ENCODE measurements around the gene RASAL3.
"Not testable (repeated sequence)": the region's sequence is repeated elsewhere in the genome, so short reads cannot be mapped to it uniquely, and the experiment has no call there.

RASAL3 gene

GRCh38 chr19:15412832-15413231 lies 51.5 kb downstream of the RASAL3 start:
- H3K27me3 ChIP-seq (ENCODE audit: insufficient read depth, low read depth): no peaks in the 10 kb centered on the region
- peaks cover 46% of the 10 kb centered on the region for H3K4me1 ChIP-seq (ENCODE audit: low read depth, poor library complexity, severe bottlenecking)
- peaks cover 99% of the 10 kb centered on the region for H3K79me2 ChIP-seq (ENCODE audit: insufficient read depth, low read depth)
- TF ChIP-seq CTCF (conservative IDR thresholded peaks at IDR 0.05; ENCODE audit: low read depth, low read length): no peak
- no peak overlapping the region for H3K9ac ChIP-seq
- H3K4me3 ChIP-seq (IDR thresholded peaks at IDR 0.05; ENCODE audit: insufficient read depth, low read depth, low read length): no peak overlapping the region
- H3K36me3 ChIP-seq (ENCODE audit: insufficient read depth): no peaks in the 10 kb centered on the region
- H2AFZ ChIP-seq (ENCODE audit: low read depth): no peak overlapping the region
- H3K27ac ChIP-seq: no peak overlapping the region; the same call in 1 of the 2 replicates
- no peak overlapping the region for H3K4me2 ChIP-seq
- 0 out of 2 replicates have a peak, but pooled peaks cover 14% of the 10 kb centered on the region for H4K20me1 ChIP-seq (ENCODE audit: insufficient read depth)

- peaks cover 38% of the 10 kb centered on the region for H3K4me1 ChIP-seq (ENCODE audit: low read depth, poor library complexity, severe bottlenecking)
- H3K4me2 ChIP-seq; H3K4me3 ChIP-seq (IDR thresholded peaks at IDR 0.05; ENCODE audit: insufficient read depth, low read depth, low read length); H3K9ac ChIP-seq; H3K27me3 ChIP-seq (ENCODE audit: insufficient read depth, low read depth); H3K27ac ChIP-seq; H3K36me3 ChIP-seq (ENCODE audit: insufficient read depth); H2AFZ ChIP-seq (ENCODE audit: low read depth): not testable (repeated sequence)
- H4K20me1 ChIP-seq (ENCODE audit: insufficient read depth): peaks cover 14% of the 10 kb centered on the region; the same call in 1 of the 2 replicates
- peaks cover 99% of the 10 kb centered on the region for H3K79me2 ChIP-seq (ENCODE audit: insufficient read depth, low read depth)
Observed at GRCh38 chr19:15411351-15411750, 53.0 kb downstream of the RASAL3 start.

- no peak overlapping the region for H3K9ac ChIP-seq
- no peak overlapping the region for H3K4me2 ChIP-seq
- H3K4me3 ChIP-seq (IDR thresholded peaks at IDR 0.05; ENCODE audit: insufficient read depth, low read depth, low read length): no peak overlapping the region
- H3K27me3 ChIP-seq (ENCODE audit: insufficient read depth, low read depth): no peaks in the 10 kb centered on the region
- H4K20me1 ChIP-seq (ENCODE audit: insufficient read depth): peaks cover 11% of the 10 kb centered on the region; the same call in 1 of the 2 replicates
- no peak overlapping the region for H2AFZ ChIP-seq (ENCODE audit: low read depth)
- no peak overlapping the region for H3K27ac ChIP-seq
- no peaks in the 10 kb centered on the region for H3K36me3 ChIP-seq (ENCODE audit: insufficient read depth)
- no peak for TF ChIP-seq CTCF (conservative IDR thresholded peaks at IDR 0.05; ENCODE audit: low read depth, low read length)
- H3K79me2 ChIP-seq (ENCODE audit: insufficient read depth, low read depth): peaks cover 80% of the 10 kb centered on the region
- peaks cover 6% of the 10 kb centered on the region for H3K4me1 ChIP-seq (ENCODE audit: low read depth, poor library complexity, severe bottlenecking)
Observed at GRCh38 chr19:15404780-15405211, 59.5 kb downstream of the RASAL3 start.

GRCh38 chr19:15404097-15404779 lies 60.1 kb downstream of the RASAL3 start:
- TF ChIP-seq CTCF (conservative IDR thresholded peaks at IDR 0.05; ENCODE audit: low read depth, low read length): no peak
- H3K4me1 ChIP-seq (ENCODE audit: low read depth, poor library complexity, severe bottlenecking): peaks cover 6% of the 10 kb centered on the region
- H3K4me2 ChIP-seq: no peak overlapping the region
- no peak overlapping the region for H3K4me3 ChIP-seq (IDR thresholded peaks at IDR 0.05; ENCODE audit: insufficient read depth, low read depth, low read length)
- no peaks in the 10 kb centered on the region for H3K36me3 ChIP-seq (ENCODE audit: insufficient read depth)
- peaks cover 74% of the 10 kb centered on the region for H3K79me2 ChIP-seq (ENCODE audit: insufficient read depth, low read depth)
- no peaks in the 10 kb centered on the region for H3K27me3 ChIP-seq (ENCODE audit: insufficient read depth, low read depth)
- H3K9ac ChIP-seq: no peak overlapping the region
- no peak overlapping the region for H2AFZ ChIP-seq (ENCODE audit: low read depth)
- peaks cover 7% of the 10 kb centered on the region; the same call in 1 of the 2 replicates for H4K20me1 ChIP-seq (ENCODE audit: insufficient read depth)
- H3K27ac ChIP-seq: no peak overlapping the region

- Histone ChIP-seq H3K36me3 (ENCODE audit: insufficient read depth) (no peaks in the 10 kb centered on the region), H3K79me2 (ENCODE audit: insufficient read depth, low read depth) (peaks cover 63% of the 10 kb centered on the region)
Observed at GRCh38 chr19:15403151-15403531, 61.2 kb downstream of the RASAL3 start.

More at GRCh38 chr19:15403151-15403531, 61.2 kb downstream of the RASAL3 start:
- H3K27me3 ChIP-seq (ENCODE audit: insufficient read depth, low read depth): no peaks in the 10 kb centered on the region
- H3K4me2 ChIP-seq: no peak overlapping the region
- peaks cover 6% of the 10 kb centered on the region for H3K4me1 ChIP-seq (ENCODE audit: low read depth, poor library complexity, severe bottlenecking)
- H3K9ac ChIP-seq: no peak overlapping the region
- no peak overlapping the region for H3K4me3 ChIP-seq (IDR thresholded peaks at IDR 0.05; ENCODE audit: insufficient read depth, low read depth, low read length)
- H3K27ac ChIP-seq: no peak overlapping the region
- H4K20me1 ChIP-seq (ENCODE audit: insufficient read depth): peaks cover 7% of the 10 kb centered on the region; the same call in 1 of the 2 replicates
- TF ChIP-seq CTCF (conservative IDR thresholded peaks at IDR 0.05; ENCODE audit: low read depth, low read length): no peak
- no peak overlapping the region for H2AFZ ChIP-seq (ENCODE audit: low read depth)
